GM12878 (cell line): ENCODE results near the gene ETNK2. TPM values are rescaled to one million over a fixed set of nuclear protein-coding genes. Genes with fewer than 3 reads are reported as not detected.

Experiments used
- ATAC-seq: fragments of 200-7000 bp; cut with Tn5 transposase; 3 replicates; pipeline ENCODE4 v1.9.1; 2020; ENCODE audit warnings: mild to moderate bottlenecking, moderate library complexity
- BruUV-seq: library from RNA; stranded (reverse); fragments of 400-500 nt; replicated peaks from 2 replicates; lab custom pipeline; 2021; lab: Mats Ljungman, UMichigan
- CTCF ChIA-PET: fragments of 300-600 bp; sonication (Branson Sonifier 250); formaldehyde crosslinking; extraction: SDS; loops from one replicate; lab custom pipeline; 2021; ENCODE audit warnings: inconsistent platforms; lab: Yijun Ruan, JAX
- POLR2A ChIA-PET: fragments of 350-600 bp; formaldehyde crosslinking; extraction: SDS; loops from one replicate; lab custom pipeline; 2021; ENCODE audit warnings: inconsistent platforms; lab: Charles Lee
- RAD21 ChIA-PET: fragments of 300-600 bp; sonication (Branson Sonifier 250); formaldehyde crosslinking; loops from one replicate; lab custom pipeline; 2023; ENCODE audit warnings: antibody characterized with exemption; ENCODE audit not compliant: unreplicated experiment; lab: Charles Lee
- SMC1A ChIA-PET: fragments of 300-600 bp; sonication (Branson Sonifier 250); formaldehyde crosslinking; loops from one replicate; lab custom pipeline; 2023; ENCODE audit not compliant: unreplicated experiment, uncharacterized antibody; lab: Charles Lee
- DNase-seq: peaks from one replicate; pipeline ENCODE4 v3.0.0-alpha.2; 2011; ENCODE audit warnings: low read depth, low spot score
- FAIRE-seq: peaks from 3 replicates; lab custom pipeline; 2011; peaks lifted over from hg19 to GRCh38; lab: Jason Lieb, UNC
- H2AFZ ChIP-seq: 2 replicates; pipeline ENCODE4 v1.6.0; 2011; ENCODE audit warnings: low read depth, low read length, control low read depth; ENCODE audit not compliant: control insufficient read depth
- H3K27ac ChIP-seq: 2 replicates; pipeline ENCODE4 v1.5.1; 2011; ENCODE audit warnings: control low read depth; ENCODE audit not compliant: control insufficient read depth, insufficient read depth
- H3K27me3 ChIP-seq, 2 experiments: replicated peaks in 1 of 2; 2 replicates each; pipeline versions ENCODE4 v1.6.0 to v1.6.1; 2011; ENCODE audit warnings: low read length in 1 of 2; ENCODE audit not compliant: control insufficient read depth in 2 of 2, insufficient read depth in 2 of 2
- H3K36me3 ChIP-seq, 2 experiments: 2 replicates each; pipeline ENCODE4 v1.5.1; 2011; ENCODE audit warnings: low read length in 1 of 2; ENCODE audit not compliant: control insufficient read depth in 2 of 2, insufficient read depth in 2 of 2
- H3K4me1 ChIP-seq: 2 replicates; pipeline ENCODE4 v1.6.1; 2011; ENCODE audit warnings: mild to moderate bottlenecking, low read length, moderate library complexity, mixed read lengths; ENCODE audit not compliant: control insufficient read depth, insufficient read depth
- H3K4me2 ChIP-seq: 2 replicates; pipeline ENCODE4 v1.6.0; 2011; ENCODE audit warnings: control low read depth; ENCODE audit not compliant: control insufficient read depth, insufficient read depth
- H3K4me3 ChIP-seq: fragments of 200-600 bp; sonication (generic); 2 replicates; pipeline ENCODE4 v1.5.1; 2016
- H3K79me2 ChIP-seq: 2 replicates; pipeline ENCODE4 v1.6.0; 2011; ENCODE audit warnings: low read length; ENCODE audit not compliant: control insufficient read depth, insufficient read depth
- H3K9ac ChIP-seq: 2 replicates; pipeline ENCODE4 v1.8.0; 2011; ENCODE audit warnings: low read length, control low read depth, mixed read lengths; ENCODE audit not compliant: control insufficient read depth, insufficient read depth
- H3K9me3 ChIP-seq: replicated peaks from 3 replicates; pipeline ENCODE4 v1.5.1; 2011; ENCODE audit warnings: mild to moderate bottlenecking, low read length; ENCODE audit not compliant: control insufficient read depth, insufficient read depth
- H4K20me1 ChIP-seq: 2 replicates; pipeline ENCODE4 v1.6.0; 2011; ENCODE audit not compliant: control insufficient read depth, insufficient read depth
- ATF7 ChIP-seq: fragments of 450-650 bp; IDR thresholded peaks from 2 replicates; pipeline ENCODE4 v1.6.1; 2016; ENCODE audit warnings: low read depth, mild to moderate bottlenecking
- BCL11A ChIP-seq: IDR thresholded peaks from 2 replicates; pipeline ENCODE4 v1.6.1; 2011; ENCODE audit warnings: low read depth, low read length
- ESRRA ChIP-seq: IDR thresholded peaks from 2 replicates; pipeline ENCODE4 v1.6.1; 2012; ENCODE audit warnings: mild to moderate bottlenecking, low read length, improper control_type of control experiment
- HDAC6 ChIP-seq: fragments of 200-600 bp; sonication (generic); IDR thresholded peaks from one replicate; pipeline ENCODE4 v1.8.0; 2017; ENCODE audit warnings: antibody characterized with exemption; ENCODE audit not compliant: unreplicated experiment
- IKZF2 ChIP-seq, 2 experiments: fragments of 450-650 bp; IDR thresholded peaks; 2 replicates each; pipeline ENCODE4 v1.6.1; 2017; ENCODE audit warnings: mild to moderate bottlenecking in 2 of 2, moderate library complexity in 2 of 2
- JUND ChIP-seq: IDR thresholded peaks from 2 replicates; pipeline ENCODE4 v1.6.1; 2012; ENCODE audit warnings: low read depth, mild to moderate bottlenecking, low read length, improper control_type of control experiment, moderate library complexity
- NRF1 ChIP-seq: conservative IDR thresholded peaks from 2 replicates; pipeline ENCODE4 v1.6.1; 2011; ENCODE audit warnings: mild to moderate bottlenecking, low read depth, low read length, improper control_type of control experiment
- PAX8 ChIP-seq: fragments of 450-650 bp; IDR thresholded peaks from 2 replicates; pipeline ENCODE4 v1.6.1; 2017; ENCODE audit warnings: mild to moderate bottlenecking, moderate library complexity
- PRDM15 ChIP-seq: fragments of 450-650 bp; formaldehyde crosslinking; IDR thresholded peaks from 2 replicates; pipeline ENCODE4 v1.4.0; 2020; ENCODE audit warnings: mild to moderate bottlenecking, moderate library complexity
- RFX5 ChIP-seq: IDR thresholded peaks from 2 replicates; pipeline ENCODE4 v1.6.1; 2011; ENCODE audit warnings: low read depth, low read length, improper control_type of control experiment
- SMAD1 ChIP-seq: fragments of 450-650 bp; IDR thresholded peaks from 2 replicates; pipeline ENCODE4 v1.6.1; 2018; ENCODE audit warnings: mild to moderate bottlenecking, low read depth; ENCODE audit not compliant: partially characterized antibody
- TARDBP ChIP-seq: IDR thresholded peaks from 2 replicates; pipeline ENCODE4 v1.6.1; 2016; ENCODE audit warnings: borderline replicate concordance
- WGBS: methylation state at CpG from one replicate; pipeline ENCODE4 v1.1.6; 2016; ENCODE audit warnings: low lambda C conversion rate; ENCODE audit not compliant: insufficient replicate concordance, insufficient coverage; ENCODE audit errors: missing lambda C conversion rate; 5-methylcytosine and 5-hydroxymethylcytosine counted together
- in situ Hi-C: fragments of 300-500 bp; cut with MboI; formaldehyde crosslinking; loops from 9 replicates; pipeline ENCODE4 v1.14.3; 2018; ENCODE audit warnings: mixed read lengths
- intact Hi-C: fragments of 100-400 bp; cut with micrococcal nuclease; formaldehyde crosslinking; loops from one replicate; pipeline ENCODE4 v1.14.2; 2022; ENCODE audit not compliant: unreplicated experiment
- polyA plus RNA-seq, 11 experiments: library from polyadenylated mRNA; depleted of rRNA in 4 of 11; unstranded in 6 of 11; stranded (reverse) in 5 of 11; fragments of >200 nt; fragmentation: Nextera tagmentation in 4 of 11; fragmentation: Illumina TruSeq in 1 of 11; extraction: Ambion mirVana in 4 of 11; extraction: Trizol in 1 of 11; gene quantifications; 1 replicate in 1 of 11; 2 replicates in 10 of 11; pipeline versions ENCODE4 v1.2.1 to v1.2.3, GENCODE V29; 2011 to 2016; ENCODE audit warnings: inconsistent platforms in 2 of 11, missing spikeins in 2 of 11, low read depth in 1 of 11
- total RNA-seq, 4 experiments: library from RNA; depleted of rRNA in 3 of 4; stranded (reverse); fragments of >200 nt in 3 of 4; fragmentation: Illumina TruSeq in 1 of 4; extraction: Trizol in 1 of 4; gene quantifications; 2 replicates each; pipeline versions ENCODE4 v1.2.1 to v1.2.3, GENCODE V29; 2013 to 2021

Gene ETNK2
- total and polyA plus RNA-seq, 10 of the 15 experiments (the other 5 are each of a cell fraction or from before 2014, with no cell fraction given): 0.14 TPM; not detected in 9

- DNase-seq: no peak
- in situ Hi-C loops: no loop called here
- Histone ChIP-seq H3K27ac (no peak overlapping the region), H3K9me3 (no peaks in the 10 kb centered on the region), H3K4me1 (no peaks in the 10 kb centered on the region), H3K27me3 (peaks cover 3 to 5% of the 10 kb centered on the region in 2 experiments; a peak in 3 of 4 replicates), H3K9ac (no peak overlapping the region), H4K20me1 (no peaks in the 10 kb centered on the region), H3K36me3 (no peaks in the 10 kb centered on the region), H3K4me3 (no peak overlapping the region), H3K79me2 (no peaks in the 10 kb centered on the region), H3K4me2 (no peak overlapping the region), H2AFZ (no peak overlapping the region)
- RAD21 ChIA-PET: no interaction called here
- no TSS peak for BruUV-seq
- ATAC-seq: no peak
- SMC1A ChIA-PET: no interaction called here
- WGBS: 49% methylated on average over 15 of the region's 15 CpGs
- intact Hi-C loops: no loop called here
- CTCF ChIA-PET: interaction anchor here (0.8 to 1.8 kb wide), 5 partner anchors 17 to 244 kb away, joined by 3 to 5 read pairs (median 3); no protein-coding TSS in a partner anchor
- POLR2A ChIA-PET: no interaction called here
- no peak for FAIRE-seq
- TF ChIP-seq NRF1 (no peak), BCL11A (no peak), ESRRA (no peak), IKZF2 (IDR thresholded peaks at IDR 0.05) (no peak), SMAD1 (no peak), RFX5 (no peak), TARDBP (no peak), PAX8 (no peak), PRDM15 (no peak), ATF7 (no peak), JUND (no peak), HDAC6 (no peak)
These were observed 2.9 kb upstream of the ETNK2 start for GRCh38 chr1:204154568-204155255.
